Liver (tissue), 9 donors: ENCODE results near the gene FOXD1. TPM values are rescaled to one million over a fixed set of nuclear protein-coding genes. Genes with fewer than 3 reads are reported as not detected.

Experiments used
- DNase-seq: peaks from one replicate; pipeline ENCODE4 v3.0.0-alpha.2; 2017; ENCODE audit warnings: low spot score
- H3K27ac ChIP-seq, 2 donors: one replicate each; pipeline ENCODE4 v1.7.0; 2013; ENCODE audit warnings: inconsistent platforms in 2 of 2, low read length in 2 of 2, control low read depth in 1 of 2, low read depth in 1 of 2, mild to moderate bottlenecking in 1 of 2
- H3K27me3 ChIP-seq, 4 donors: one replicate each; pipeline versions ENCODE4 v1.6.1 to v1.7.0; 2013; ENCODE audit warnings: low read length in 3 of 4, inconsistent platforms in 1 of 4, mild to moderate bottlenecking in 1 of 4, moderate library complexity in 1 of 4; ENCODE audit not compliant: control insufficient read depth in 4 of 4, insufficient read depth in 4 of 4
- H3K36me3 ChIP-seq, 4 donors: one replicate each; pipeline versions ENCODE4 v1.6.1 to v1.7.0; 2013; ENCODE audit warnings: low read length in 3 of 4, mild to moderate bottlenecking in 3 of 4, low read depth in 1 of 4, moderate library complexity in 1 of 4; ENCODE audit not compliant: control insufficient read depth in 4 of 4, insufficient read depth in 3 of 4
- H3K4me1 ChIP-seq, 4 donors: one replicate each; pipeline versions ENCODE4 v1.6.1 to v1.7.0; 2013; ENCODE audit warnings: low read length in 3 of 4, mild to moderate bottlenecking in 3 of 4, moderate library complexity in 1 of 4; ENCODE audit not compliant: control insufficient read depth in 4 of 4, insufficient read depth in 4 of 4
- H3K4me3 ChIP-seq, 3 donors: one replicate each; pipeline versions ENCODE4 v1.6.1 to v1.7.0; 2013; ENCODE audit warnings: low read length in 3 of 3, control low read depth in 1 of 3, low read depth in 1 of 3, mild to moderate bottlenecking in 1 of 3
- H3K9ac ChIP-seq, 2 donors: one replicate each; pipeline ENCODE4 v1.7.0; 2013; ENCODE audit warnings: low read length in 2 of 2, mild to moderate bottlenecking in 2 of 2, moderate library complexity in 2 of 2, control low read depth in 1 of 2, low read depth in 1 of 2
- H3K9me3 ChIP-seq, 4 donors: one replicate each; pipeline versions ENCODE4 v1.6.1 to v1.7.0; 2013; ENCODE audit warnings: low read length in 3 of 4; ENCODE audit not compliant: control insufficient read depth in 4 of 4
- EGR1 ChIP-seq, 2 donors: IDR thresholded peaks; 2 replicates each; pipeline ENCODE4 v1.6.1; 2016 to 2018; ENCODE audit warnings: antibody characterized with exemption in 2 of 2, low read depth in 2 of 2
- FOXA2 ChIP-seq: IDR thresholded peaks from 2 replicates; pipeline ENCODE4 v1.6.1; 2016; ENCODE audit warnings: antibody characterized with exemption
- GABPA ChIP-seq, 2 donors: IDR thresholded peaks in 1 of 2; conservative IDR thresholded peaks in 1 of 2; 2 replicates each; pipeline ENCODE4 v1.6.1; 2016; ENCODE audit warnings: antibody characterized with exemption in 2 of 2, mild to moderate bottlenecking in 1 of 2, moderate library complexity in 1 of 2
- HNF4A ChIP-seq, 2 donors: conservative IDR thresholded peaks; 2 replicates each; pipeline ENCODE4 v1.6.1; 2016; ENCODE audit warnings: antibody characterized with exemption in 2 of 2, mild to moderate bottlenecking in 2 of 2
- HNF4G ChIP-seq: IDR thresholded peaks from 2 replicates; pipeline ENCODE4 v1.6.1; 2016; ENCODE audit warnings: antibody characterized with exemption
- JUND ChIP-seq, 2 donors: IDR thresholded peaks; 2 replicates each; pipeline ENCODE4 v1.6.1; 2016; ENCODE audit warnings: antibody characterized with exemption in 2 of 2
- NR2F2 ChIP-seq: IDR thresholded peaks from 2 replicates; pipeline ENCODE4 v1.6.1; 2016; ENCODE audit warnings: antibody characterized with exemption
- RAD21 ChIP-seq, 2 donors: IDR thresholded peaks; 2 replicates each; pipeline ENCODE4 v1.6.1; 2016; ENCODE audit warnings: antibody characterized with exemption in 2 of 2, mild to moderate bottlenecking in 2 of 2
- RXRA ChIP-seq, 2 donors: IDR thresholded peaks; 2 replicates each; pipeline ENCODE4 v1.6.1; 2017 to 2018; ENCODE audit warnings: antibody characterized with exemption in 2 of 2, mild to moderate bottlenecking in 1 of 2
- SP1 ChIP-seq: IDR thresholded peaks from 2 replicates; pipeline ENCODE4 v1.6.1; 2018; ENCODE audit warnings: antibody characterized with exemption, mild to moderate bottlenecking
- TAF1 ChIP-seq: conservative IDR thresholded peaks from 2 replicates; pipeline ENCODE4 v1.6.1; 2016; ENCODE audit warnings: antibody characterized with exemption, mild to moderate bottlenecking
- YY1 ChIP-seq: IDR thresholded peaks from 2 replicates; pipeline ENCODE4 v1.6.1; 2016; ENCODE audit warnings: antibody characterized with exemption, mild to moderate bottlenecking
- WGBS: extraction: QIAGEN DNeasy Blood & Tissue Kit; methylation state at CpG from one replicate; pipeline ENCODE4 v1.1.7; 2013; 5-methylcytosine and 5-hydroxymethylcytosine counted together
- polyA plus RNA-seq, 2 donors: library from polyadenylated mRNA; stranded (reverse) in 1 of 2; unstranded in 1 of 2; fragments of 200-250 nt in 1 of 2; fragments of >200 nt in 1 of 2; fragmentation: Nextera tagmentation in 1 of 2; extraction: Ambion mirVana in 1 of 2; gene quantifications; one replicate each; pipeline versions ENCODE4 v1.2.1 to v1.2.3, GENCODE V29; 2013 to 2015
- total RNA-seq, 2 donors: library from RNA; depleted of rRNA; stranded (reverse); fragments of >200 nt; gene quantifications; one replicate each; pipeline ENCODE4 v1.2.3, GENCODE V29; 2014
- TF ChIP-seq, protein P1 (sequence below): IDR thresholded peaks from 2 replicates; pipeline ENCODE4 v1.6.1; 2016; ENCODE audit warnings: antibody characterized with exemption
- TF ChIP-seq, protein P2 (sequence below): IDR thresholded peaks from 2 replicates; pipeline ENCODE4 v1.6.1; 2016; ENCODE audit warnings: antibody characterized with exemption
- TF ChIP-seq, protein P3 (sequence below): IDR thresholded peaks from 2 replicates; pipeline ENCODE4 v1.6.1; 2016; ENCODE audit warnings: antibody characterized with exemption, mild to moderate bottlenecking
- TF ChIP-seq, protein P4 (sequence below): fragments of 150-350 bp; IDR thresholded peaks from 2 replicates; pipeline ENCODE4 v1.5.1; 2017; ENCODE audit warnings: improper control_type of control experiment, low read depth, low read length; ENCODE audit not compliant: missing input control
- TF ChIP-seq, protein P5 (sequence below): IDR thresholded peaks from 2 replicates; pipeline ENCODE4 v1.6.1; 2016; ENCODE audit warnings: antibody characterized with exemption
- donor health status: healthy.
- donor health status: healthy.
- donor health status: healthy.
- donor health status: healthy.
- donor health status: healthy.

Gene FOXD1
- total and polyA plus RNA-seq, 4 donors, result not detected

DNA sequence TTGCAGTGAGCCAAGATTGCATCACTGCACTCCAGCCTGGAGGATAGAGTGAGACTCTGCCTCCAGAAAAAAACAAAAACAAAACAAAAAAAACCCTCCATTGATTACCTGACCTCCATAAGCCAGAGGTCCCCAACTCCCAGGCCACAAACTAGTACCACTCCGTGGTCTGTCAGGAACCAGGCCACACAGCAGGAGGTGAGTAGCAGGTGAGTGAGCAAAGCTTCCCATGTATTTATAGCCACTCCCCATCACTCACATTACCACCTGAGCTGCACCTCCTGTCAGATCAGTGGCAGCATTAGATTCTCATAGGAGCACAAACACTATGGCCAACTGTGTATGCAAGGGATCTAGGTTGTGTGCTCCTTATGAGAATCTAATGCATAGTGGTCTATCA is 35.9 kb upstream of the FOXD1 start:
- H3K4me3 ChIP-seq, result no peak overlapping the region
- no peaks in the 10 kb centered on the region for H3K36me3 ChIP-seq
- no peaks in the 10 kb centered on the region for H3K4me1 ChIP-seq
- DNase-seq, result no peak
- H3K27ac ChIP-seq, result no peak overlapping the region
- H3K9ac ChIP-seq, result no peak overlapping the region
- no peaks in the 10 kb centered on the region for H3K9me3 ChIP-seq
- no peaks in the 10 kb centered on the region for H3K27me3 ChIP-seq
- TF ChIP-seq SP1 (no peak), HNF4A (conservative IDR thresholded peaks at IDR 0.05) (no peak), GABPA (IDR thresholded peaks at IDR 0.05 in 1 of 2, conservative IDR thresholded peaks at IDR 0.05 in 1 of 2) (no peak), FOXA2 (no peak), RAD21 (IDR thresholded peaks at IDR 0.05) (no peak), RXRA (IDR thresholded peaks at IDR 0.05) (no peak), EGR1 (IDR thresholded peaks at IDR 0.05; ENCODE audit: low read depth in 2 of 2) (no peak), HNF4G (no peak), NR2F2 (no peak), YY1 (no peak)
- TF ChIP-seq, protein P1, sequence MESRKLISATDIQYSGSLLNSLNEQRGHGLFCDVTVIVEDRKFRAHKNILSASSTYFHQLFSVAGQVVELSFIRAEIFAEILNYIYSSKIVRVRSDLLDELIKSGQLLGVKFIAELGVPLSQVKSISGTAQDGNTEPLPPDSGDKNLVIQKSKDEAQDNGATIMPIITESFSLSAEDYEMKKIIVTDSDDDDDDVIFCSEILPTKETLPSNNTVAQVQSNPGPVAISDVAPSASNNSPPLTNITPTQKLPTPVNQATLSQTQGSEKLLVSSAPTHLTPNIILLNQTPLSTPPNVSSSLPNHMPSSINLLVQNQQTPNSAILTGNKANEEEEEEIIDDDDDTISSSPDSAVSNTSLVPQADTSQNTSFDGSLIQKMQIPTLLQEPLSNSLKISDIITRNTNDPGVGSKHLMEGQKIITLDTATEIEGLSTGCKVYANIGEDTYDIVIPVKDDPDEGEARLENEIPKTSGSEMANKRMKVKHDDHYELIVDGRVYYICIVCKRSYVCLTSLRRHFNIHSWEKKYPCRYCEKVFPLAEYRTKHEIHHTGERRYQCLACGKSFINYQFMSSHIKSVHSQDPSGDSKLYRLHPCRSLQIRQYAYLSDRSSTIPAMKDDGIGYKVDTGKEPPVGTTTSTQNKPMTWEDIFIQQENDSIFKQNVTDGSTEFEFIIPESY, result no peak
- TF ChIP-seq, protein P2, sequence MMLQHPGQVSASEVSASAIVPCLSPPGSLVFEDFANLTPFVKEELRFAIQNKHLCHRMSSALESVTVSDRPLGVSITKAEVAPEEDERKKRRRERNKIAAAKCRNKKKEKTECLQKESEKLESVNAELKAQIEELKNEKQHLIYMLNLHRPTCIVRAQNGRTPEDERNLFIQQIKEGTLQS, result no peak
- TF ChIP-seq, protein P3, sequence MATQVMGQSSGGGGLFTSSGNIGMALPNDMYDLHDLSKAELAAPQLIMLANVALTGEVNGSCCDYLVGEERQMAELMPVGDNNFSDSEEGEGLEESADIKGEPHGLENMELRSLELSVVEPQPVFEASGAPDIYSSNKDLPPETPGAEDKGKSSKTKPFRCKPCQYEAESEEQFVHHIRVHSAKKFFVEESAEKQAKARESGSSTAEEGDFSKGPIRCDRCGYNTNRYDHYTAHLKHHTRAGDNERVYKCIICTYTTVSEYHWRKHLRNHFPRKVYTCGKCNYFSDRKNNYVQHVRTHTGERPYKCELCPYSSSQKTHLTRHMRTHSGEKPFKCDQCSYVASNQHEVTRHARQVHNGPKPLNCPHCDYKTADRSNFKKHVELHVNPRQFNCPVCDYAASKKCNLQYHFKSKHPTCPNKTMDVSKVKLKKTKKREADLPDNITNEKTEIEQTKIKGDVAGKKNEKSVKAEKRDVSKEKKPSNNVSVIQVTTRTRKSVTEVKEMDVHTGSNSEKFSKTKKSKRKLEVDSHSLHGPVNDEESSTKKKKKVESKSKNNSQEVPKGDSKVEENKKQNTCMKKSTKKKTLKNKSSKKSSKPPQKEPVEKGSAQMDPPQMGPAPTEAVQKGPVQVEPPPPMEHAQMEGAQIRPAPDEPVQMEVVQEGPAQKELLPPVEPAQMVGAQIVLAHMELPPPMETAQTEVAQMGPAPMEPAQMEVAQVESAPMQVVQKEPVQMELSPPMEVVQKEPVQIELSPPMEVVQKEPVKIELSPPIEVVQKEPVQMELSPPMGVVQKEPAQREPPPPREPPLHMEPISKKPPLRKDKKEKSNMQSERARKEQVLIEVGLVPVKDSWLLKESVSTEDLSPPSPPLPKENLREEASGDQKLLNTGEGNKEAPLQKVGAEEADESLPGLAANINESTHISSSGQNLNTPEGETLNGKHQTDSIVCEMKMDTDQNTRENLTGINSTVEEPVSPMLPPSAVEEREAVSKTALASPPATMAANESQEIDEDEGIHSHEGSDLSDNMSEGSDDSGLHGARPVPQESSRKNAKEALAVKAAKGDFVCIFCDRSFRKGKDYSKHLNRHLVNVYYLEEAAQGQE, result no peak
- TF ChIP-seq, protein P4, sequence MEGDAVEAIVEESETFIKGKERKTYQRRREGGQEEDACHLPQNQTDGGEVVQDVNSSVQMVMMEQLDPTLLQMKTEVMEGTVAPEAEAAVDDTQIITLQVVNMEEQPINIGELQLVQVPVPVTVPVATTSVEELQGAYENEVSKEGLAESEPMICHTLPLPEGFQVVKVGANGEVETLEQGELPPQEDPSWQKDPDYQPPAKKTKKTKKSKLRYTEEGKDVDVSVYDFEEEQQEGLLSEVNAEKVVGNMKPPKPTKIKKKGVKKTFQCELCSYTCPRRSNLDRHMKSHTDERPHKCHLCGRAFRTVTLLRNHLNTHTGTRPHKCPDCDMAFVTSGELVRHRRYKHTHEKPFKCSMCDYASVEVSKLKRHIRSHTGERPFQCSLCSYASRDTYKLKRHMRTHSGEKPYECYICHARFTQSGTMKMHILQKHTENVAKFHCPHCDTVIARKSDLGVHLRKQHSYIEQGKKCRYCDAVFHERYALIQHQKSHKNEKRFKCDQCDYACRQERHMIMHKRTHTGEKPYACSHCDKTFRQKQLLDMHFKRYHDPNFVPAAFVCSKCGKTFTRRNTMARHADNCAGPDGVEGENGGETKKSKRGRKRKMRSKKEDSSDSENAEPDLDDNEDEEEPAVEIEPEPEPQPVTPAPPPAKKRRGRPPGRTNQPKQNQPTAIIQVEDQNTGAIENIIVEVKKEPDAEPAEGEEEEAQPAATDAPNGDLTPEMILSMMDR, result no peak
- TF ChIP-seq, protein P5, sequence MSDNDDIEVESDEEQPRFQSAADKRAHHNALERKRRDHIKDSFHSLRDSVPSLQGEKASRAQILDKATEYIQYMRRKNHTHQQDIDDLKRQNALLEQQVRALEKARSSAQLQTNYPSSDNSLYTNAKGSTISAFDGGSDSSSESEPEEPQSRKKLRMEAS, result no peak
- 83% methylated on average over 1 of the region's 1 CpG for WGBS

DNA sequence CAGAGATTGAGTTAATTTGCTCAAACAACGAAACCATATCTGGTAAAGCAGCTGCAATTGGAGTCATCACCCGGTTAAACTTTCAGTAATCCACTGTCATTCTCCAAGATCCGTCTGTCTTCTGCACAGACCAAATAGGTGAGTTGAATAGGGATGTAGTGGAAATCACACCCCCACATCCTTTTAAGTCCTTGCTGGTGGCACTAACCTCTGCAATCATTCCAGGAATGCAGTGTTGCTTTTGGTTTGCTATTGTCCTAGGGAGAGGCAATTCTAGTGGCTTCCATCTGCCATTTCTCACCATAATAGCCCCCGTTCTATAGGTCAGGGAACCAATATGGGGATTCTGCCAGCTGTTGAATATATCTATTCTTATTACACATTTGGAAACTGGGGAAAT is 35.1 kb upstream of the FOXD1 start:
- DNase-seq, result no peak
- Histone ChIP-seq H3K9me3 (no peaks in the 10 kb centered on the region), H3K4me1 (no peaks in the 10 kb centered on the region), H3K27ac (no peak overlapping the region), H3K9ac (no peak overlapping the region), H3K27me3 (no peaks in the 10 kb centered on the region), H3K4me3 (no peak overlapping the region), H3K36me3 (no peaks in the 10 kb centered on the region)
- WGBS, result 80% methylated on average over 4 of the region's 4 CpGs
- TF ChIP-seq RAD21 (IDR thresholded peaks at IDR 0.05), result no peak
- no peak for TF ChIP-seq RXRA (IDR thresholded peaks at IDR 0.05)
- TF ChIP-seq, protein P5, result no peak
- TF ChIP-seq, protein P1, result no peak
- TF ChIP-seq NR2F2, result no peak
- TF ChIP-seq, protein P3, result no peak
- TF ChIP-seq TAF1, result no peak
- TF ChIP-seq HNF4G, result no peak
- no peak for TF ChIP-seq JUND (IDR thresholded peaks at IDR 0.05)
- TF ChIP-seq EGR1 (IDR thresholded peaks at IDR 0.05; ENCODE audit: low read depth in 2 of 2), result no peak
- no peak for TF ChIP-seq GABPA (IDR thresholded peaks at IDR 0.05 in 1 of 2, conservative IDR thresholded peaks at IDR 0.05 in 1 of 2)
- TF ChIP-seq, protein P2, result no peak
- TF ChIP-seq SP1, result no peak
